ENCODE measurements around the gene PBX3.

Gene PBX3

DNA sequence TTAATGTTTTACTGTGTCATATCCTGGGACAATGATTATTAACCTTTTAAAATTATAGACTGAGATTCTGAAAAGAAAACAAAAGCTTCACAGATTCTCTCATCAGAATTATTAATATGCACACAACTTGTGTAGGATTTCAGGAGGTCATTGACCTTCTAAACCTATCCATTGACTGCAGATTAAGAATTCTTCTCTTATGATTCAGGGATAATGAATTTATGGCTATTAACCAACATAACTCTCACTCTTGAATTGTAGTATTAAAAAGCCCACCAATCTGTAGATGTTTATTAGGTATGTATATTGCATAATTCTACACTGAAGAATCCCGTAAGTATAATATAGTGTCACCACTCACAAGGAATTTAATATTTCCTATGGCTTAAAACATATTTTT is 179.8 kb downstream of the PBX3 start:
- TF ChIP-seq, protein P1, sequence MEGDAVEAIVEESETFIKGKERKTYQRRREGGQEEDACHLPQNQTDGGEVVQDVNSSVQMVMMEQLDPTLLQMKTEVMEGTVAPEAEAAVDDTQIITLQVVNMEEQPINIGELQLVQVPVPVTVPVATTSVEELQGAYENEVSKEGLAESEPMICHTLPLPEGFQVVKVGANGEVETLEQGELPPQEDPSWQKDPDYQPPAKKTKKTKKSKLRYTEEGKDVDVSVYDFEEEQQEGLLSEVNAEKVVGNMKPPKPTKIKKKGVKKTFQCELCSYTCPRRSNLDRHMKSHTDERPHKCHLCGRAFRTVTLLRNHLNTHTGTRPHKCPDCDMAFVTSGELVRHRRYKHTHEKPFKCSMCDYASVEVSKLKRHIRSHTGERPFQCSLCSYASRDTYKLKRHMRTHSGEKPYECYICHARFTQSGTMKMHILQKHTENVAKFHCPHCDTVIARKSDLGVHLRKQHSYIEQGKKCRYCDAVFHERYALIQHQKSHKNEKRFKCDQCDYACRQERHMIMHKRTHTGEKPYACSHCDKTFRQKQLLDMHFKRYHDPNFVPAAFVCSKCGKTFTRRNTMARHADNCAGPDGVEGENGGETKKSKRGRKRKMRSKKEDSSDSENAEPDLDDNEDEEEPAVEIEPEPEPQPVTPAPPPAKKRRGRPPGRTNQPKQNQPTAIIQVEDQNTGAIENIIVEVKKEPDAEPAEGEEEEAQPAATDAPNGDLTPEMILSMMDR (IDR thresholded peaks at IDR 0.05; ENCODE audit: low read depth, low read length): no peak
- no peak for DNase-seq (ENCODE audit: extremely low read depth, low read depth)

- TF ChIP-seq, protein P1 (IDR thresholded peaks at IDR 0.05; ENCODE audit: low read depth, low read length): no peak
- no peak for DNase-seq (ENCODE audit: extremely low read depth, low read depth)
Measured at GRCh38 chr9:125929846-125930245, 182.7 kb downstream of the PBX3 start.

GRCh38 chr9:125931211-125931610 is 184.0 kb downstream of the PBX3 start:
- TF ChIP-seq, protein P1 (IDR thresholded peaks at IDR 0.05; ENCODE audit: low read depth, low read length): no peak
- no peak for DNase-seq (ENCODE audit: extremely low read depth, low read depth)

DNA sequence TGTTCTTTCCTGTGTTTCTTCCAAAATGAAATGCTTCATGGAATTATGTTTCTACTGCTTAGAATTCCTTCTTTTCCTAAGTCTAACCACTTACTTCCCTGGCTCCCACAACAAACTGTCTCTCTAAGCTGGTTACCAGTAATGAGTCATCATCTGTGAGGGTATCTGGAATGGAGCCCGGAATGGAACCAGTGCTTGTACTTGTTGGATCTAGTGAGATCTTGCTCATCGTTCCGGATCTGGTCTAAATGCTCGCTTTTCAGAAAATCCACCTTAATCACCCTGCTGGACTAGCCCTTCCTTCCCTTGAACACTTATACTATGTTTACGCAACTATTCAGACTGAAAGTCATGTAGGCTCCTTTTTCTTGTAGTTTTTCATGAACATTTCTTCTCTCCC is 184.8 kb downstream of the PBX3 start:
- peak; percentile 95 for DNase-seq (ENCODE audit: extremely low read depth, low read depth)
- TF ChIP-seq, protein P1 (IDR thresholded peaks at IDR 0.05; ENCODE audit: low read depth, low read length): no peak

GRCh38 chr9:125932746-125933455 is 185.7 kb downstream of the PBX3 start:
- TF ChIP-seq, protein P1 (IDR thresholded peaks at IDR 0.05; ENCODE audit: low read depth, low read length): no peak
- no peak for DNase-seq (ENCODE audit: extremely low read depth, low read depth)

- TF ChIP-seq, protein P1 (IDR thresholded peaks at IDR 0.05; ENCODE audit: low read depth, low read length): no peak
- no peak for DNase-seq (ENCODE audit: extremely low read depth, low read depth)
Measured at GRCh38 chr9:125942125-125942524, 195.0 kb downstream of the PBX3 start.

- TF ChIP-seq, protein P1 (IDR thresholded peaks at IDR 0.05; ENCODE audit: low read depth, low read length): no peak
- DNase-seq (ENCODE audit: extremely low read depth, low read depth): no peak
Measured at GRCh38 chr9:125943831-125944230, 196.7 kb downstream of the PBX3 start.
